Keratinocyte (primary cell): ENCODE data around the gene TRIP6. TPM values are rescaled to one million over a fixed set of nuclear protein-coding genes. Genes with fewer than 3 reads are reported as not detected.

ENCODE experiments used
- DNase-seq: peaks from one replicate; pipeline ENCODE4 v3.0.0-alpha.2; 2011; ENCODE audit warnings: low read depth, missing footprints, low spot score
- FAIRE-seq: peaks from 2 replicates; lab custom pipeline; 2011; peaks lifted over from hg19 to GRCh38; lab: Jason Lieb, UNC
- H2AFZ ChIP-seq: 2 replicates; pipeline ENCODE4 v1.6.0; 2012; ENCODE audit warnings: low read length, control low read depth, inconsistent platforms; ENCODE audit not compliant: control insufficient read depth
- H3K27ac ChIP-seq: 2 replicates; pipeline ENCODE4 v1.5.1; 2011; ENCODE audit warnings: low read length; ENCODE audit not compliant: control insufficient read depth, insufficient read depth
- H3K27me3 ChIP-seq: 3 replicates; pipeline ENCODE4 v1.6.0; 2011; ENCODE audit warnings: low read length; ENCODE audit not compliant: control insufficient read depth, insufficient read depth; ENCODE audit errors: extremely low read depth
- H3K36me3 ChIP-seq, 2 experiments: 2 replicates in 1 of 2; 3 replicates in 1 of 2; pipeline ENCODE4 v1.5.1; 2011; ENCODE audit warnings: low read length in 2 of 2, mild to moderate bottlenecking in 1 of 2; ENCODE audit not compliant: control insufficient read depth in 2 of 2, insufficient read depth in 2 of 2; ENCODE audit errors: extremely low read depth in 1 of 2
- H3K4me1 ChIP-seq: 3 replicates; pipeline ENCODE4 v1.5.1; 2011; ENCODE audit warnings: low read length; ENCODE audit not compliant: control insufficient read depth, insufficient read depth; ENCODE audit errors: extremely low read depth
- H3K4me2 ChIP-seq: 3 replicates; pipeline ENCODE4 v1.6.0; 2011; ENCODE audit warnings: low read depth, low read length; ENCODE audit not compliant: control insufficient read depth, insufficient read depth; ENCODE audit errors: extremely low read depth
- H3K4me3 ChIP-seq, 3 experiments: fragments of 200-600 bp in 1 of 3; sonication (generic) in 1 of 3; 2 replicates in 2 of 3; 3 replicates in 1 of 3; pipeline ENCODE4 v1.5.1; 2011 to 2016; ENCODE audit warnings: low read length in 3 of 3, mild to moderate bottlenecking in 3 of 3, control low read depth in 2 of 3, inconsistent platforms in 1 of 3, low read depth in 1 of 3, mixed read lengths in 1 of 3, mixed run types in 1 of 3, moderate library complexity in 1 of 3; ENCODE audit not compliant: control insufficient read depth in 2 of 3, insufficient read depth in 2 of 3; ENCODE audit errors: extremely low read depth in 1 of 3
- H3K79me2 ChIP-seq: 2 replicates; pipeline ENCODE4 v1.6.0; 2012; ENCODE audit warnings: low read length; ENCODE audit not compliant: control insufficient read depth, insufficient read depth
- H3K9ac ChIP-seq: 3 replicates; pipeline ENCODE4 v1.6.0; 2011; ENCODE audit warnings: low read length; ENCODE audit not compliant: control insufficient read depth, insufficient read depth; ENCODE audit errors: extremely low read depth
- H3K9me1 ChIP-seq: 3 replicates; pipeline ENCODE4 v1.6.0; 2011; ENCODE audit warnings: low read length; ENCODE audit not compliant: control insufficient read depth, insufficient read depth; ENCODE audit errors: extremely low read depth
- H3K9me3 ChIP-seq: 2 replicates; pipeline ENCODE4 v1.5.1; 2012; ENCODE audit warnings: low read depth, low read length; ENCODE audit not compliant: control insufficient read depth
- H4K20me1 ChIP-seq: 3 replicates; pipeline ENCODE4 v1.6.0; 2011; ENCODE audit warnings: low read length; ENCODE audit not compliant: control insufficient read depth, insufficient read depth; ENCODE audit errors: extremely low read depth
- CTCF ChIP-seq, 3 experiments: IDR thresholded peaks in 1 of 3; conservative IDR thresholded peaks in 1 of 3; optimal IDR thresholded peaks in 1 of 3; 2 replicates in 2 of 3; 3 replicates in 1 of 3; pipeline versions ENCODE3 to v1.5.1; 2011; ENCODE audit warnings: low read length in 3 of 3, mild to moderate bottlenecking in 3 of 3, moderate library complexity in 2 of 3, control low read depth in 1 of 3, inconsistent platforms in 1 of 3; ENCODE audit not compliant: insufficient read depth in 2 of 3; ENCODE audit errors: extremely low read depth in 1 of 3
- EZH2 ChIP-seq: IDR thresholded peaks from one replicate; pipeline ENCODE4 v1.6.1; 2012; ENCODE audit warnings: inconsistent platforms, mild to moderate bottlenecking, low read length, moderate library complexity
- dilution Hi-C: fragments of 300-500 bp; cut with MboI; formaldehyde crosslinking; loops from one replicate; pipeline ENCODE4 v1.7.0; 2020; ENCODE audit warnings: low sequenced_read_pairs; ENCODE audit not compliant: extremely low pct_ligation_motif_present
- polyA plus RNA-seq, 5 experiments: library from polyadenylated mRNA; depleted of rRNA in 3 of 5; stranded (reverse) in 3 of 5; stranded (forward) in 1 of 5; unstranded in 1 of 5; fragments of >200 nt; gene quantifications; 1 replicate in 1 of 5; 2 replicates in 3 of 5; 3 replicates in 1 of 5; pipeline versions ENCODE4 v1.2.1 to v1.2.3, GENCODE V29; 2011 to 2012; ENCODE audit warnings: missing spikeins in 2 of 5, low read depth in 1 of 5, low replicate concordance in 1 of 5

TRIP6 gene
- polyA plus RNA-seq, 1 donor (not counting 4 experiments of a cell fraction or from before 2014, with no cell fraction given), result 83.8 TPM

GRCh38 chr7:100874300-100874576 is 7.1 kb downstream of the TRIP6 start:
- peaks cover 31% of the 10 kb centered on the region for H3K4me1 ChIP-seq
- peak overlapping the region; percentile 94 for H3K4me2 ChIP-seq
- no peak for TF ChIP-seq EZH2
- TF ChIP-seq CTCF (optimal IDR thresholded peaks at IDR 0.05 in 1 of 3, IDR thresholded peaks at IDR 0.05 in 1 of 3, conservative IDR thresholded peaks at IDR 0.05 in 1 of 3; ENCODE audit: extremely low read depth in 1 of 3, insufficient read depth in 2 of 3, low read length in 3 of 3), result no peak
- FAIRE-seq (no peak), DNase-seq (no peak)
- peaks cover 6% of the 10 kb centered on the region for H4K20me1 ChIP-seq
- peaks cover 86% of the 10 kb centered on the region for H3K79me2 ChIP-seq
- peak overlapping the region; percentile 93 for H3K9ac ChIP-seq
- H3K27me3 ChIP-seq, result no peaks in the 10 kb centered on the region
- H3K9me3 ChIP-seq, result no peaks in the 10 kb centered on the region
- H3K36me3 ChIP-seq, result peaks cover 27 to 42% of the 10 kb centered on the region in 2 experiments
- peak overlapping the region; percentile 78 to 96 (median 95) for H3K4me3 ChIP-seq
- dilution Hi-C loops, result no loop called here
- H3K9me1 ChIP-seq, result no peaks in the 10 kb centered on the region
- peak overlapping the region; percentile 87 for H2AFZ ChIP-seq
- peak overlapping the region; percentile 92 for H3K27ac ChIP-seq

- peaks cover 9% of the 10 kb centered on the region for H4K20me1 ChIP-seq
- peak within 1 kb of the TSS; percentile 95 to 99 (median 96) for H3K4me3 ChIP-seq
- H3K27ac ChIP-seq, result peak within 1 kb of the TSS; percentile 92
- TF ChIP-seq EZH2 (no peak), CTCF (optimal IDR thresholded peaks at IDR 0.05 in 1 of 3, IDR thresholded peaks at IDR 0.05 in 1 of 3, conservative IDR thresholded peaks at IDR 0.05 in 1 of 3; ENCODE audit: extremely low read depth in 1 of 3, insufficient read depth in 2 of 3, low read length in 3 of 3) (peak in 1 of 3 experiments; percentile 41)
- FAIRE-seq (peak; percentile 82), DNase-seq (no peak)
- H3K36me3 ChIP-seq, result peaks cover 27 to 46% of the 10 kb centered on the region in 2 experiments
- H3K27me3 ChIP-seq, result no peaks in the 10 kb centered on the region
- peak within 1 kb of the TSS; percentile 98 for H3K4me2 ChIP-seq
- H3K4me1 ChIP-seq, result peaks cover 29% of the 10 kb centered on the region
- H2AFZ ChIP-seq, result peak within 1 kb of the TSS; percentile 87
- no peaks in the 10 kb centered on the region for H3K9me1 ChIP-seq
- no peaks in the 10 kb centered on the region for H3K9me3 ChIP-seq
- dilution Hi-C loops, result no loop called here
- H3K9ac ChIP-seq, result peak within 1 kb of the TSS; percentile 93
- H3K79me2 ChIP-seq, result peaks cover 87% of the 10 kb centered on the region
Observed at GRCh38 chr7:100874577-100875355, 7.6 kb downstream of the TRIP6 start, which contains the start of gene SRRT. Gene SRRT (plus strand): TSS chr7:100875103. CDS start chr7:100875591, 488 bp downstream.
